Activated effector memory CD4-positive, alpha-beta T cell treated with anti-CD3 and anti-CD28 coated beads, Interleukin-2, amount 50 U/mL, for 16 hours (primary cell): ENCODE results near the gene SUN3.
"Not testable (repeated sequence)": the region's sequence is repeated elsewhere in the genome, so short reads cannot be mapped to it uniquely, and the experiment has no call there.

Experiments used
- DNase-seq: peaks from one replicate; pipeline ENCODE4 v3.0.0-alpha.2; 2020

SUN3 gene

DNA sequence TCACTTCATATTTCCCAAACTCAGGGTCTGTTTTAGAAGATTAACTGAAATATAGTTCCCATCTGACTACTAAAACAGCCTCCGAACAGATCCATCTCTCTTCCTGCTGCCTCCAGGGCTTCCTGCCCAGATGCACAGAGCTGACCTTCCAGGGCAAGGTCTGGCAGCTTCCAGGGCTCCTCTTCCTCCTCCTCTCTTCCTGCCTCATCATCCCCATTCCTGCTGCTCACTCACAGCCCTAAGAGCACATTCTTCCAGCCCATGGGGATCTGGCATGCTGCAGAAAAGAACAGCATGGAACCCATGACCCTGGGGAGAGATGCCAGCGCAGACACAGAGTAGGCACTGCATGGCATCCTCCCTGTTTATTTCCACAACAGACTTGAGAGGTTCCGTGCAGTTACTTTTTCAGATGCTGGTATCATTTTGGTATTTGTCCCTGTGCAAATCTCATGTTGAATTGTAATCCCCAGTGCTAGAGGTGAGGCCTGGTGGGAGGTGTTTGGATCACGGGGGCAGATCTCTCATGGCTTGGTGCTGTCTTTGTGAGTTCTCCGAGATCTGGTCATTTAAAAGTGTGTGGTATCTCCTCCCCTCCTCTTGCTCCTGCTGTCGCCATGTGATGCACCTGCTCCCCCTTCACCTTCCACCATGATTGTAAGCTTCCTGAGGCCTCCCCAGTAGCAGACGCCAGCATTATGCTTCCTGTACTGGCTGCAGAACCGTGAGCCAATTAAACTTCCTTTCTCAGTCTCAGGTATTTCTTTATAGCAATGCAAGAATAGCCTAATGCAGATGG, 85.0 kb downstream of the SUN3 start:
- DNase-seq, result no peak

DNA sequence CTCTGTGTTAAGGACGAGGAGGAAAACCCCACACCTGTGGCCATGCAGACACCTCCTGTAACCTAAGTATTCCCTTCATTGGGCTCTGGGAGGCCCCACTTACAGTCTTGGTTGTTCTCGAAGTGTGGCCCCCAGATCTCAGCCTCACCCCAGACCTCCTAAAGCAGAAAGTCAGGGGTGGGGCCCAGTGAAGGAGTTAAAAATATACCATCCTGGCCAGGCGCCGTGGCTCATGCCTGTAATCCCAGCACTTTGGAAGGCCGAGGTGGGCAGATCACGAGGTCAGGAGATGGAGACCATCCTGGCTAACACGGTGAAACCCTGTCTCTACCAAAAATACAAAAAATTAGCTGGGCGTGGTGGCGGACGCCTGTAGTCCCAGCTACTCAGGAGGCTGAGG, 86.3 kb downstream of the SUN3 start:
- DNase-seq, result not testable (repeated sequence)

DNA sequence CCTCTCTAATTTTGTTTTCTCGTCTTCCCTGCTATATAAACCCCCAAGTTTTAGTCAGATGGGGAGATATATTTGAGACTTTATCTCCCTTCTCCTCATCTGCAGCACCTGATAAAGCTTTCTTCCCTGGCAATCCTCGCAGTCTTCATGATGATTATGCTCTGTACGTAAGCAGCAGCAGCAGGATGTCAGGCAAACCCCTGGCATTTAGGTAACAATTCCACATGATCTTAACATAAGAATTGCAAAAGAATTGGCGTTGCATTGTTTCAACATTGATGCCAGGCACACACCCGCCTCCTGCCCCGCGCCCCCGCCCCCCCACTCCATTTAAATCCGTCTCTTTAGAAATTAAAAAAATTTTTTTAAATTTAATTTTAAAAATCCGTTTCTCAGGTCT, 86.8 kb downstream of the SUN3 start:
- no peak for DNase-seq

DNA sequence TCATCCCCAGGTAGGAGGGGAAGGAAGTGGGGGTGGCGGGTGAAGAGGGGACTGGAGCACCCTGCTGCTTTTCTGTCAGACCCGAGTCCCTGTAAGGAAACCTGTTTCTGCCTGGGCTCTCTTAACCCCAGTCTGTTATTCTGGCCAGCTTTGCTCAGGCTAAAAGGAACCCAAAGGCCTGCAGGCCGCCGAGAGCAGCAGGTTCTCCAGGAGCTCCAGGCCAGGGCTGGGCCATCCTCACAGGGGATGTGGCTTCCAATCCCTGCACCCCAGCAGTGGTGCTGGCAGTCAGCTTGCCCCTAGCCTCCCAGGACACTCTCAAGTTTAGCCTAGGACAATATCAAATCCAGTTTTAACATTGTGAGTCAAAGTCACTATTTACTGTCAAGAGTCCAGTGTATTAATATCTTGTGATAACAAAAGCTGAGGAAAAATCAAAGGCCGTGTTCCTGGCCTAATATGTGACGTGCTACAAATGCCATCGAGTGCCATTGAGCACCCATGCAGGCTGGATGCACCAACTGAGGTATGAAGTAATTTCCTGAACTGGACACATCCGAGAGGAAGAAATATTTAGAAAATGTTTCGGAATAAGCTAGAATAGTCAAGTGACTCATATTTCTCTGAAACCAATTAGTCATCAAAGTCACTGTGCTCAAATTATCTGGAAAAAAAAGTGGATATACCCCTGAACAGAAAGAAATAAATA, 87.6 kb downstream of the SUN3 start:
- DNase-seq, result no peak

DNA sequence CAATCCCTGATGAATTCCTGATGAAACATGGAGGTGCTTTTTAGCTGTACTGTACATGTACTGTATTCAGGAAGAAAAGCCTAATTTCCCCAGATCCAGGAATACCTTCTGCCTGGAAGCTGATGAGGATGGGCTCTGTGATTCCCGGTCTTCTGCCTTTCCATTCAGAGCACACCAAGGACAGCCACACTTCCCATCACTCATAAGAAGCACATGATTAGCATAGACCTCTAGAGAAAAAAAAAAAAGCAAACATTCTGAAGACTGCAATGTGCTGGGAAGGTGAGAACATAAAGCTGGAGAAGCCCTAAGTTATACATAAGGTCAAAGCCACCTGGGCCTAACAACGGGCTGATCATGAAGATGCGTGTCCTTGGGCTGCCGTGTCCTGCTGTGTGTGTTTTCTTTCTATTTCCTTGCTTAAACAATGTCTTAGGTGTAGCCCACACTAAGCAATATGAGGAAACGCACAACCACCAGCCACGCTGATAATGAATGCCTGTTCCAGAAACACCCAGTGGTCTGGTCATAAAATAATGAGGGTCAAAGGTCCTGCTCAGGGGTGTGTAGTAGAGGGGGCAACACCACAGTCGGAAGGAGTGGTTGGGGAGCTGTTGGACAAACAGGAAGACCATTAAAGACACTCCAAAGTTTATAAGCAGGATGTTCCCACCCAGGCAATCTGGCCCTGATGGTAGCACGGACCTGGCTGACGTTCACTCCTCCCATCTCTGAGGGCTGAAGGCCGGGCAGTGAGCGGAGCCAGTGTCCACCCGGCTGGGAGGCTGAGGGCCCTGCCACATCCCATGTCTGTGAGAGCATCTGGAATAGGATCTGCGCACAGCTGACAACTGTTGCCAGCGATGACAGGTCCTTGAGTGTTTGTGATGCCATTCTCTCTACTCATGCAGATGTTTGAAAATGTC, 88.6 kb downstream of the SUN3 start:
- DNase-seq, result no peak

DNA sequence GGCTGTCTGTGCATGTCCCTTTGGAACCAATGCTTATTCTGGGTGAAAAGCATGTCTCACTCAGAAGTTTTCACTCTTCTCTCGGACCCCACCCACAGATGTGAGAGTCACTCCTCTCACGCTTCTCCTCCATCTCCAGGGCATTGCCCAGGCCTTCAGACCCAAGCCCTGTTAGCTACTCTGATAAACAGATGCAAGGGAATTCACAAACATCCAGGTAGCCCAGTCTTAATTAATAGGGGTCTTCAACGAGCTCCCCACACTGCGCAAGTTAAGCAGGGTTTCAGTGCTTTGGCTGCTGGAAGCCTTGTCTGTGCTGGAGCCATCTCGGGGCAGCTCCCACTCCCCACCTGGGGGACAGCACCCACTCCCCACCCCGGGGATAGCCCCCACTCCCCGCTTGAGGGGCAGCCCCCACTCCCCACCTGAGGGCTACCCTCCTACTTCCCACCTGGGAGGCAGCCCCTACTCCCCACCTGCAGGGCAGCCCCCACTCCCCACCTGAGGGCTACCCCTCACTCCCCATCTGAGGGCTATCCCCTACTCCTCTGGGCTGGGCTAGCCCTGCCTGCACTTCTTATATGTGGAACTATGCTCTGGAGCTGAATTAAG, 89.4 kb downstream of the SUN3 start:
- no peak for DNase-seq

DNA sequence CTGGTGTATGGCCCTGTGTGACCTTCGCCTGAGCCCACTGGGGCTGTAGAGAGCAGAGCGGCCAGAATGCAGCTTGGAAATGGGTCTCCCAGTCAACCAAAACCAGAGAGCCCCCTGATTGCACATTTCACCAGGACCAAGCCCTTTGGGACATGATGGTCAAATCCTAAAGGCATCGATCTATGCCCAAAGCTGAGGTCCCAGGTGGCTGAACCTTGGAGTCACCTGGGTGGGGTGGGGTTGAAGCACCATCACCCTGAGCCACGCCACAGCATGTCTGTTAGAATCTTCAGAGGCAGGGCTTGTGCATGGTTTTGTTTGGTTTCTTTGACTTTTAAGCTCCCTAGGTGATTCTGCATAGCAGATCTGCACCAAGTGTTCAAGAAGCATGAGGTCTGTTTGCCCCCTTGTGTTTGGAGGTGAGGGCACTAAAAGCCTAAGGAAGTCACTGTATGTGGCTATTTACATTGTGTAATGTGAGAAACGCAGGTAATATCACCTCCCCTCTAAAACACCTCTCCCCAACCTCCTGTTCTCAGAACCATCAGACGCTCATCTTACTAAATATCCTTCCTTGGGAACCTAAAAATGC, 90.2 kb downstream of the SUN3 start:
- no peak for DNase-seq

DNA sequence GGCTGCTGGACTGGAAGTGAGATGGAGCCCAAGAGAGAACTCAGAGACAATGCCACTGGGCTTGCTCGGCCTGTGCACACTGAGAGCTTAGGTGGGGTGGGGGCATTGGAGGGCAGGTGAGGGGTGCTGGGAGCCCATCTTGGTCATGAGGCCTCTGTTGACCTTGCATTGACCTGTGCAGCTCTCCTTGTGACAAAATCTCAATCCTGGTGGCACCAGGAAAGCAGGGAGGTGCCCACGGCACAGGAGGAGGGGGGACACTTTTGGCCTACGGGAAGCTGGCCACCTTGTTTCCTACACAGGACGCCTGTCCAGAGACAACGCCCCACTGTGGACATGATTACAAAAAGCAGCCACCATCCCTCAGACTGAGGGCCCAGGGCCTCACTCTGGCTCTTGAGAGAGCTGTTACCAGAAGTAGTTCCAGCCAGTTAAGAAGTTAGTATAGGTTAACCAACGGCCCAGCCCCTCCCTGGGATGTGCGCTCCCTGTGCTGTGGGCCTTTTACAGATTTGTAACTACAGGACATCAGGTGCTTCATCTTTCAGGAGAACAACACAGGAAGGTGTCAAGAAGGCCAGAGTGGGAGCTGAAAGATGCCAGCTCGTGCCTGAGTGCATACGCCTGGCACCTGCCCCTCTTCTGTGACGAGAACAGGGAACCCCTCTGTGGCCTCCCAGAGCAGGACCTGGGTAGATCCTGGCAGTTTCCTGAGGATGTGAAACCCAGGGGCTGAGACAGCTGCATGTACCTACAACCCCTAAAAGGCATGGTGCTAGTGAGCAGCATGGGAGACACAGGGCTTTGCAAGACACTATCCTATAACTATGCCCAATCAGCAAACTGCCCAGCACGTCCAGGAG, 91.0 kb downstream of the SUN3 start:
- DNase-seq, result no peak
